ENCODE measurements around the gene PIK3C3. TPM values are rescaled to one million over a fixed set of nuclear protein-coding genes. Genes with fewer than 3 reads are reported as not detected.
"Not testable (repeated sequence)": the region's sequence is repeated elsewhere in the genome, so short reads cannot be mapped to it uniquely, and the experiment has no call there.

PIK3C3 gene
- polyA plus RNA-seq, 1 experiment: 77.5 TPM

DNA sequence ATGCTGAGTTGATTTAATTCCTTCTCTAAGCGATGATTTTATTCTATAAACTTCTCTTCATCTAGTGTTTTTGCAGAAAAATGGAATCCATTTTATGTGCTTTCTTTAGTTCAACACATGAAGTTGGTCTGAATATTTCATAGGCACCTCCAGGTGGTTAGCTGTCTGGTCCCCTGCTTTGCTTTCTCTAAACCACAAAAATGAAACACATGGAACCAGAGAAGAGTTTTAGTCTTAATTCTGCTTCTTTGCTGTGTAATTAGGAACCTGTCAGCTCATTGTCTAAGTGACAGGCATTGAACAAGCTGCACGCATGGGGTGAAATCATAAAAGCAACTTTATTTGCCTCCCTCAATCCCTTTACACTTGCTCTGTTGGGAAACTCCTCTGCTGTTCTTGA lies 150.4 kb downstream of the PIK3C3 start:
- H3K9me3 ChIP-seq (ENCODE audit: control insufficient read depth, insufficient read depth, low read length): no peaks in the 10 kb centered on the region
- POLR2A ChIA-PET: no interaction called here
- H3K4me3 ChIP-seq (ENCODE audit: low read depth, low read length): no peak overlapping the region
- peaks cover 2% of the 10 kb centered on the region for H3K27me3 ChIP-seq (ENCODE audit: control insufficient read depth, insufficient read depth, low read length)
- DNase-seq (ENCODE audit: low read depth, low spot score): no peak
- TF ChIP-seq CTCF (IDR thresholded peaks at IDR 0.05; ENCODE audit: low read depth, low read length): no peak
- H3K27ac ChIP-seq (ENCODE audit: low read depth, low read length): no peak overlapping the region
- CTCF ChIA-PET: interaction anchor here (1.2 to 4.4 kb wide), 3 partner anchors 10 to 1166 kb away, joined by 3 to 30 read pairs (median 4); no protein-coding TSS in a partner anchor

DNA sequence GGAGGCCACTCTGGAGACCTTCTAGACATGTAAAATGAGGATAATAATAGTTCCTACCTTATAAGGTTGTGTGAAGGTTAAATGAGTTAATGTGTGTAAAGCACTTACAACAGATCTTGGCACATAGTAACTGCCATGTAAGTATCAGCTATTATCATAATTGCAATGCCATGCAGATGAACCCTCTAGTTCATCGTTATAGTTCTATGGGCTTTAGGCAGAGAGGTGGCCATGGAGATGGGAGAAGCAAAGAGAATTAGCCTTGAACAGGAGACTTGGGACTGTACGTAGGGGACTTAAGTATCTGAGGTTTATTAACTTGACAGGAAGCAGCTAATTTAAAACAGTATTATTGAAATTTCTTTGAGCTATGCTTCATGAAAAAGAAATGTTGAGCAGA lies 151.8 kb downstream of the PIK3C3 start:
- POLR2A ChIA-PET: no interaction called here
- Histone ChIP-seq H3K4me3 (ENCODE audit: low read depth, low read length) (no peak overlapping the region), H3K27ac (ENCODE audit: low read depth, low read length) (no peak overlapping the region), H3K9me3 (ENCODE audit: control insufficient read depth, insufficient read depth, low read length) (no peaks in the 10 kb centered on the region), H3K27me3 (ENCODE audit: control insufficient read depth, insufficient read depth, low read length) (peaks cover 2% of the 10 kb centered on the region)
- CTCF ChIA-PET: interaction anchor here (0.7 to 4.4 kb wide), 6 partner anchors 8 to 1165 kb away, joined by 3 to 30 read pairs (median 5); no protein-coding TSS in a partner anchor
- no peak for DNase-seq (ENCODE audit: low read depth, low spot score)
- no peak for TF ChIP-seq CTCF (IDR thresholded peaks at IDR 0.05; ENCODE audit: low read depth, low read length)

DNA sequence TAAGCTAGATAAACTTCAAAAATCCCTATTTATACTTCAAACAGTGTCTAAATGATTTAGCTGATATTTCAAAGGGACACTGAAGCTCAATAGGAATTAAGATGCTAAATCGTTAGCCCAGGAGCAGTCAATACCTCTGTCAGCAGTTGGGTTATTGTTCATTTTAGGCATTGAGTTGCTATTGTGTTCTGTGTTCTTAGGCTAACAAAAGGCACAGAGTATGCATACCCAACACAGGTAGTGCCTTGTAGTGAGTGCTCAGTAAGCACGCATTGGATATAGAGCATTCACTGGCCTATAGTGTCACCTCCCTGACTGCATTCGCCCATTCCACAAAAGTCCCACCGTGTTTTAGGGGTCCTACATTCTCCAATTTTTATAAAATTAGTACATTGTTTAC lies 152.3 kb downstream of the PIK3C3 start:
- no peak for DNase-seq (ENCODE audit: low read depth, low spot score)
- ChIA-PET CTCF (interaction anchor here (0.7 to 4.4 kb wide), 7 partner anchors 8 to 1164 kb away, joined by 3 to 30 read pairs (median 5); no protein-coding TSS in a partner anchor), POLR2A (no interaction called here)
- Histone ChIP-seq H3K27me3 (ENCODE audit: control insufficient read depth, insufficient read depth, low read length) (peaks cover 2% of the 10 kb centered on the region), H3K27ac (ENCODE audit: low read depth, low read length) (no peak overlapping the region), H3K9me3 (ENCODE audit: control insufficient read depth, insufficient read depth, low read length) (no peaks in the 10 kb centered on the region), H3K4me3 (ENCODE audit: low read depth, low read length) (no peak overlapping the region)
- no peak for TF ChIP-seq CTCF (IDR thresholded peaks at IDR 0.05; ENCODE audit: low read depth, low read length)

DNA sequence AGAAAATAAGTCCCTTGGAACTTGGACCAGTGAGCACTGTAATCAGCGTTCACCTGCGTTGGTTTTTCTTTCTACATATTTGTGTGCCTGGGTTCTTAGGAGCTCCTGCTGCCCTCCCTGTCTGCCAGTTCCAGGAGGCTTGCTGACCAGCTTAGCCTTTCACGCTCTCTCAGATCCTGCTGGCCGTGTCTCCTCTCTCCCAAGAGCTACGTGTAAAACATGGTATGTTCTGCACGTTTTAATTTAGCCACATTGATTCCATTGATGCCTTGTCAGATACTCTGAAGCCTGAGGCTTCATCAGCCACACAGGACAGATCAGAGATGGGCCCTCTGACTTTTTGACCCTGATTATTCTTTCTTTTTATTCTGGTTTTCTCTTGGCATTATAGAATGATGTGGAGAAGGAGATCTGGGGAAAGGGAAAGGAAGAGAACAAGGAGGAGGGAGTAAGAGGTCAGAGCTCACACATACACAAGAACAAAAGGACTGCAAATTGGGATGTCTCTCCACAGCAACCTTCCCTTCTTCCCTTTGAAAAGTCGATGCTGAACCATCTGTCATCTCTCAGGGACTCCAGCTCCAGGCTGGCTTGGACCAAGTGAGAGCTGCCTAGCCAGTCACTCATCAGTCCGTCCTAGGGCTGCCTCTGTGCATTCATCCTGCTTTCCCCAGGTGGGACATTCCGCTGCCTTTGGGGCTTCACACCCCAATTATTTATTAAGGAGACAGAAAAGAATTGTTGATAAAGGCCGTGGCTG lies 152.8 kb downstream of the PIK3C3 start:
- ChIA-PET CTCF (interaction anchor here (0.7 to 1.8 kb wide), 5 partner anchors 30 to 1164 kb away, joined by 3 to 7 read pairs (median 5); no protein-coding TSS in a partner anchor), POLR2A (no interaction called here)
- H3K9me3 ChIP-seq (ENCODE audit: control insufficient read depth, insufficient read depth, low read length): no peaks in the 10 kb centered on the region
- no peak for DNase-seq (ENCODE audit: low read depth, low spot score)
- TF ChIP-seq CTCF (IDR thresholded peaks at IDR 0.05; ENCODE audit: low read depth, low read length): no peak
- H3K4me3 ChIP-seq (ENCODE audit: low read depth, low read length): no peak overlapping the region
- peaks cover 2% of the 10 kb centered on the region for H3K27me3 ChIP-seq (ENCODE audit: control insufficient read depth, insufficient read depth, low read length)
- no peak overlapping the region for H3K27ac ChIP-seq (ENCODE audit: low read depth, low read length)

GRCh38 chr18:42112147-42112546 lies 157.1 kb downstream of the PIK3C3 start:
- H3K9me3 ChIP-seq (ENCODE audit: control insufficient read depth, insufficient read depth, low read length); DNase-seq (ENCODE audit: low read depth, low spot score); H3K27ac ChIP-seq (ENCODE audit: low read depth, low read length); POLR2A ChIA-PET; H3K4me3 ChIP-seq (ENCODE audit: low read depth, low read length); H3K27me3 ChIP-seq (ENCODE audit: control insufficient read depth, insufficient read depth, low read length): not testable (repeated sequence)
- CTCF ChIA-PET: interaction anchor here (3.6 to 6.8 kb wide), 3 partner anchors 60 to 1160 kb away, joined by 49 to 179 read pairs (median 91); no protein-coding TSS in a partner anchor

Measured in AG04450 (cell line).